Thyroid gland (tissue), 4 donors: ENCODE data around the gene MR1. TPM values are rescaled to one million over a fixed set of nuclear protein-coding genes. Genes with fewer than 3 reads are reported as not detected.
"Not testable (repeated sequence)": the region's sequence is repeated elsewhere in the genome, so short reads cannot be mapped to it uniquely, and the experiment has no call there.

Experiments used
- DNase-seq, 2 donors: peaks; one replicate each; pipeline ENCODE4 v3.0.0-alpha.2; 2019
- H3K27ac ChIP-seq, 3 donors: fragments of 200-600 bp; sonication (generic); 1 replicate in 2 of 3; 2 replicates in 1 of 3; pipeline ENCODE4 v1.5.1; 2016 to 2019; ENCODE audit warnings: mild to moderate bottlenecking in 1 of 3, moderate library complexity in 1 of 3
- H3K27me3 ChIP-seq: fragments of 200-600 bp; sonication (generic); one replicate; pipeline ENCODE4 v1.5.1; 2019
- H3K36me3 ChIP-seq, 2 donors: fragments of 200-600 bp; sonication (generic); one replicate each; pipeline ENCODE4 v1.5.1; 2016 to 2019
- H3K4me1 ChIP-seq, 2 donors: fragments of 200-600 bp; sonication (generic); one replicate each; pipeline ENCODE4 v1.5.1; 2017 to 2019
- H3K4me3 ChIP-seq, 3 donors: fragments of 200-600 bp; sonication (generic); replicated peaks in 1 of 3; 1 replicate in 2 of 3; 2 replicates in 1 of 3; pipeline ENCODE4 v1.5.1; 2016; ENCODE audit warnings: mild to moderate bottlenecking in 1 of 3
- H3K9me3 ChIP-seq: fragments of 200-600 bp; sonication (generic); one replicate; pipeline ENCODE4 v1.5.1; 2017
- POLR2A ChIP-seq, 2 donors: fragments of 450-650 bp; IDR thresholded peaks; one replicate each; pipeline ENCODE4 v1.6.1; 2017; ENCODE audit warnings: antibody characterized with exemption in 2 of 2, mild to moderate bottlenecking in 2 of 2, moderate library complexity in 1 of 2
- WGBS, 2 donors: methylation state at CpG; one replicate each; pipeline ENCODE4 v1.1.5; 2017; 5-methylcytosine and 5-hydroxymethylcytosine counted together
- intact Hi-C: fragments of 100-400 bp; cut with DNase I; formaldehyde crosslinking; loops from one replicate; pipeline ENCODE4 v1.15.1; 2023
- total RNA-seq, 4 donors: library from RNA; depleted of rRNA; stranded (reverse); fragments of >200 nt; gene quantifications; one replicate each; pipeline ENCODE4 v1.2.3, GENCODE V29; 2016
- TF ChIP-seq, protein P1 (sequence below), 6 experiments: fragments of 200-600 bp in 3 of 6; fragments of 450-650 bp in 3 of 6; sonication (generic) in 3 of 6; IDR thresholded peaks; one replicate each; pipeline ENCODE4 v1.5.1; 2016 to 2019; ENCODE audit warnings: antibody characterized with exemption in 6 of 6, mild to moderate bottlenecking in 2 of 6, inconsistent platforms in 1 of 6, moderate library complexity in 1 of 6

The MR1 gene
- total RNA-seq, 4 donors from 2014 or later, result 21.9 to 32.2 (median 25.2) TPM

DNA sequence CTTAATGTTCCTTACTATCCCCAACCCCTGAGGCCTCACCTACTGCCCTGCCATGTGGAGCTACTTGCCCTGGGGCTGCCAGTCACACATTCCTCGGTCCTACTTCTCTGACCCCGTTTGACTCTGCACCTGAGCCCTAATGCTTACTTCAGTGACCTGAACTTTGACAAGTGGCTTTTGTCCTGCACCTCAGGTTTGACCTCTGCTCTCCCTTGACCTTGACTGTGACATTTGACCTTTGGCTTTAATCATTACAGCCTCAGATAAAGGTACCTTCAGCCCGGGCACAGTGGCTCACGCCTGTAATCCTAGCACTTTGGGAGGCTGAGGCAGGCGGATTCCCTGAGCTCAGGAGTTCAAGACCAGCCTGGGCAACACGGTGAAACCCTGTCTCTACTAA, 22.8 kb downstream of the MR1 start:
- TF ChIP-seq POLR2A (IDR thresholded peaks at IDR 0.05), result no peak
- no peaks in the 10 kb centered on the region for H3K9me3 ChIP-seq
- no peak overlapping the region for H3K4me3 ChIP-seq
- no peaks in the 10 kb centered on the region for H3K36me3 ChIP-seq
- H3K27ac ChIP-seq, result no peak overlapping the region
- no peaks in the 10 kb centered on the region for H3K27me3 ChIP-seq
- WGBS, 2 donors, result 74 to 78% methylated on average over 6 of the region's 6 CpGs
- no peaks in the 10 kb centered on the region for H3K4me1 ChIP-seq
- no peak for DNase-seq
- intact Hi-C loops, result no loop called here

DNA sequence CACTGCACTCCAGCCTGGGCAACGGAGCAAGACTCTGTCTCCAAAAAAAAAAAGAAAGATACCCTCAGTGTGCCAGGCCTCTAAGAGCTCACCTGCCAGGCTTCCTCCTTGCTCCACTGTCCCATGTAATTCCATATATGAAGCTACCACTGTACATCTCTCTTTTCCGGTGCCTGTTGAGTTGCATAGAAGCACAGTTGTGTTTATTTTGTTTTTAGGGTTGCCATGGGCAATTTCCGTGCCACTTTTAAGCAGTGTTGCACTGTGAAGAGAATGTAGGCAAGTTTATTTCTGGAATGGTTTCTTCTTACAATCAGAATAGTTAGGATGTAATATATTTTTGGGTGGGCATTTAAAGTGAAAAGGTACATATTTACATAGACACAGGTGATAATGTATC, 23.3 kb downstream of the MR1 start:
- TF ChIP-seq, protein P1, sequence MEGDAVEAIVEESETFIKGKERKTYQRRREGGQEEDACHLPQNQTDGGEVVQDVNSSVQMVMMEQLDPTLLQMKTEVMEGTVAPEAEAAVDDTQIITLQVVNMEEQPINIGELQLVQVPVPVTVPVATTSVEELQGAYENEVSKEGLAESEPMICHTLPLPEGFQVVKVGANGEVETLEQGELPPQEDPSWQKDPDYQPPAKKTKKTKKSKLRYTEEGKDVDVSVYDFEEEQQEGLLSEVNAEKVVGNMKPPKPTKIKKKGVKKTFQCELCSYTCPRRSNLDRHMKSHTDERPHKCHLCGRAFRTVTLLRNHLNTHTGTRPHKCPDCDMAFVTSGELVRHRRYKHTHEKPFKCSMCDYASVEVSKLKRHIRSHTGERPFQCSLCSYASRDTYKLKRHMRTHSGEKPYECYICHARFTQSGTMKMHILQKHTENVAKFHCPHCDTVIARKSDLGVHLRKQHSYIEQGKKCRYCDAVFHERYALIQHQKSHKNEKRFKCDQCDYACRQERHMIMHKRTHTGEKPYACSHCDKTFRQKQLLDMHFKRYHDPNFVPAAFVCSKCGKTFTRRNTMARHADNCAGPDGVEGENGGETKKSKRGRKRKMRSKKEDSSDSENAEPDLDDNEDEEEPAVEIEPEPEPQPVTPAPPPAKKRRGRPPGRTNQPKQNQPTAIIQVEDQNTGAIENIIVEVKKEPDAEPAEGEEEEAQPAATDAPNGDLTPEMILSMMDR (IDR thresholded peaks at IDR 0.05), result no peak
- no peak for TF ChIP-seq POLR2A (IDR thresholded peaks at IDR 0.05)
- H3K27me3 ChIP-seq, result no peaks in the 10 kb centered on the region
- no peak overlapping the region for H3K4me3 ChIP-seq
- no peaks in the 10 kb centered on the region for H3K4me1 ChIP-seq
- H3K36me3 ChIP-seq, result no peaks in the 10 kb centered on the region
- intact Hi-C loops, result no loop called here
- no peaks in the 10 kb centered on the region for H3K9me3 ChIP-seq
- 57 to 70% methylated on average over 3 of the region's 3 CpGs for WGBS, 2 donors
- DNase-seq, result no peak
- no peak overlapping the region for H3K27ac ChIP-seq

DNA sequence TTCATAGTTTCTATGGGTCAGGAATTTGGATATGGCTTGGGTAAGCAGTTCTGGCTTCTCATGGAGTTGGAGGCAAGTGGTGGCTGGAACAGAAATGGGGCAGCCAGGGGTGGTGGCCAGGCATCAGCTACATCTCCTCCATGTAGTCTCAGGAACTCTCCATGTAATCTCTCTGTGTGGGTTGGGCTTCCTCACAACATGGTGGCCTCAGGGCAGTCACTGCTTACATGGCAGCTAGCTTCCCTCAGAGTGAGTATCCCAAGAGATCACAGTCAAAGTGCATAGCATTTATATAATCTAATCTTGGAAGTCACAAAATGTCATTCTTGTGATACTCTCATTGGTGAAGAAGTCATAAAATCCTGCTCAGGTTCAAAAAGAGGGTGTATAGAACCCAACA, 25.7 kb downstream of the MR1 start:
- no peak for DNase-seq
- Histone ChIP-seq H3K27ac (no peak overlapping the region), H3K4me1 (no peaks in the 10 kb centered on the region), H3K9me3 (no peaks in the 10 kb centered on the region), H3K36me3 (no peaks in the 10 kb centered on the region), H3K27me3 (no peaks in the 10 kb centered on the region), H3K4me3 (no peak overlapping the region)
- intact Hi-C loops, result no loop called here
- TF ChIP-seq POLR2A (IDR thresholded peaks at IDR 0.05), result no peak
- TF ChIP-seq, protein P1 (IDR thresholded peaks at IDR 0.05), result no peak

DNA sequence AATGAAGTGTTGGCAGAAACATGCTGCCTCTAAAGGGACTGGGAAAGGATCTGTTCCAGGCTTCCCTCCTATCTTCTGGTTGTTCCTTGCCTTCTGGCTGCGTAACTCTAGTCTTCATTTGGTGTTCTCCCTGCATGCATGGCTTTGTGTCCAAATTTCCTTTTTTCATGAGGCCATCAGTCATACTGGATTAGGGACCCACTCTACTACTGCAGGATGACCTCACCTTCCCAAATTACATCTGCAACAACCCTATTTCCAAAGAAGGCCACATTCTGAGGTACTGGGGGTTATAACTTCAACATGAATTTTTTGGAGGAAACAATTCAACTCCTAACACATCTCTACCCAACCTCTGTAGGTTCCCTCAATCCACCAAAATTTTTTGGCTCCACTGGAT, 26.3 kb downstream of the MR1 start:
- 93 to 100% methylated on average over 1 of the region's 1 CpG for WGBS, 2 donors
- TF ChIP-seq POLR2A (IDR thresholded peaks at IDR 0.05), result no peak
- TF ChIP-seq, protein P1 (IDR thresholded peaks at IDR 0.05), result no peak
- intact Hi-C loops, result no loop called here

DNA sequence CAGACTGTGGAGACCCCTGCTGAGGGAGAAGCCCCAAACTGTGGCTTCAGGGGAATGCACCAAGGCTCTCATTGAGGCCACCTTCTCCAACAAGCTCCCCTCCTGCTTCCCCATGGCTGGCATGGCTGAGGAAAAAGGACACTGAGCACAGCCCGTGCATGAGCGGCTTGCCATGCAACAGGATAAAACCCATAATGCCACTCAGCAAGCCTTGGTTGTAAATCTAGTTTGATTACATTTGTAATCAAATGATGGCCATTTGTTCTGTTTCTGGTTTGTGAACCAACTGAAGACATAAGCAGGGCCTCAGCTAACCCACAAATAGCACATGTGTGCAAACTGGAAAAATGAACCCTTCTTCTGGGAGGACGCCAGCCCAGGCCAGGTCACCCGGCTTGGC, 27.2 kb downstream of the MR1 start:
- H3K27me3 ChIP-seq, H3K9me3 ChIP-seq, H3K4me1 ChIP-seq, H3K4me3 ChIP-seq, intact Hi-C loops, H3K27ac ChIP-seq, DNase-seq, H3K36me3 ChIP-seq: not testable (repeated sequence)
- WGBS, 2 donors, result 89 to 96% methylated on average over 4 of the region's 4 CpGs

More for the DNA sequence above, 26.3 kb downstream of the MR1 start:
- no peaks in the 10 kb centered on the region for H3K4me1 ChIP-seq
- no peaks in the 10 kb centered on the region for H3K9me3 ChIP-seq
- H3K27me3 ChIP-seq, result no peaks in the 10 kb centered on the region
- no peak for DNase-seq
- no peak overlapping the region for H3K27ac ChIP-seq
- no peak overlapping the region for H3K4me3 ChIP-seq
- H3K36me3 ChIP-seq, result no peaks in the 10 kb centered on the region

DNA sequence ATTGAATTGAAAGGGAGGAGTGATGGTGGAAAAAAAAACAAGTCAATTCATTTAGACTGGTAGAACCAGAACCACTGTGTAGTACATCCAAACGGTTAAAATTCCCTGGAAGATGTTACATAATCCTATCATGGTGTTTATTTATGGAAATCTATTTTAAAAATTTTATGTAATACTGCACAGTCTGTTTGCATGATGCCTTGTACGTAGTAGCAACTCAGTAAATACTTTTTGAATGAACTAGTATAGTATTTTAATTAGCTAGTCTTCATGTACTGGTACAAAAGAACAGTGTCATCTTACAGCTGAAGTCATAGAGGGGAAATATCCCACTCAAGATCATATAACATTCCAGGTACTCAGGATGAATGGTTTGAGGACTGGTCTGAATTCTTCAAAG, 27.7 kb downstream of the MR1 start:
- intact Hi-C loops, result no loop called here
- Histone ChIP-seq H3K4me1 (no peaks in the 10 kb centered on the region), H3K36me3 (no peaks in the 10 kb centered on the region), H3K27me3 (no peaks in the 10 kb centered on the region), H3K4me3 (no peak overlapping the region), H3K27ac (no peak overlapping the region), H3K9me3 (no peaks in the 10 kb centered on the region)
- WGBS, 2 donors, result 57 to 78% methylated on average over 2 of the region's 2 CpGs
- TF ChIP-seq, protein P1 (IDR thresholded peaks at IDR 0.05), result no peak
- no peak for TF ChIP-seq POLR2A (IDR thresholded peaks at IDR 0.05)
- DNase-seq, result no peak
